ENCODE data around the gene RB1. TPM values are rescaled to one million over a fixed set of nuclear protein-coding genes. Genes with fewer than 3 reads are reported as not detected.
A peak's percentile ranks its signal among the peaks of the same experiment; 100 is the strongest.

RB1 gene
- total and polyA plus RNA-seq, 2 experiments from 2014 or later, result 19.5 to 22.3 TPM

GRCh38 chr13:48316826-48317510 lies 13.4 kb downstream of the RB1 start:
- no peaks in the 10 kb centered on the region for H3K27me3 Mint-ChIP-seq (ENCODE audit: insufficient read depth, low read depth, poor library complexity)
- H3K4me2 ChIP-seq, result no peak overlapping the region
- H3F3A ChIP-seq (replicated peaks; ENCODE audit: low read depth), result no peaks in the 10 kb centered on the region
- no peaks in the 10 kb centered on the region for H3K27me3 ChIP-seq (ENCODE audit: insufficient read depth)
- H3K79me2 ChIP-seq (replicated peaks; ENCODE audit: insufficient read depth), result peaks cover 11% of the 10 kb centered on the region; the same call in 1 of the 2 replicates
- H3K9me2 ChIP-seq (ENCODE audit: insufficient read depth), result no peaks in the 10 kb centered on the region
- H3K27ac ChIP-seq (ENCODE audit: low read depth), result no peak overlapping the region
- H3K4me3 Mint-ChIP-seq, result no peak overlapping the region
- H2AFZ ChIP-seq, result no peak overlapping the region
- peaks cover 1% of the 10 kb centered on the region; the same call in 1 of the 2 replicates for H3K36me3 ChIP-seq (ENCODE audit: insufficient read depth)
- 0 out of 2 replicates have a peak, but pooled peaks cover 3% of the 10 kb centered on the region for H4K20me1 ChIP-seq (replicated peaks; ENCODE audit: insufficient read depth)
- H3K9me3 Mint-ChIP-seq, result peaks cover 20% of the 10 kb centered on the region
- no peaks in the 10 kb centered on the region; the same call in 2 of the 3 replicates for H3K4me1 Mint-ChIP-seq
- H3K4me1 ChIP-seq (ENCODE audit: insufficient read depth), result no peaks in the 10 kb centered on the region
- no peak for DNase-seq (ENCODE audit: low spot score)
- H3K4me3 ChIP-seq, result no peak overlapping the region
- H3K36me3 Mint-ChIP-seq (ENCODE audit: low read depth), result peaks cover 19% of the 10 kb centered on the region
- H3K27ac Mint-ChIP-seq, result no peak overlapping the region
- ATAC-seq, result peak; percentile 21; the same call in 2 of the 3 replicates
- no peak for TF ChIP-seq POLR2AphosphoS5 (IDR thresholded peaks at IDR 0.05; ENCODE audit: low read depth)
- TF ChIP-seq ZNF462 (CRISPR knock-in tag; IDR thresholded peaks at IDR 0.05), result no peak
- TF ChIP-seq JUNB (IDR thresholded peaks at IDR 0.05; ENCODE audit: unreplicated experiment), result no peak
- no peak for TF ChIP-seq EZH2phosphoT487 (IDR thresholded peaks at IDR 0.05; ENCODE audit: unreplicated experiment)

All from GM23338 (cell line).